Transverse colon (tissue), 4 donors: ENCODE measurements around the gene ST8SIA1.

Experiments
- CTCF ChIP-seq, 5 experiments: fragments of 200-600 bp in 3 of 5; fragments of 450-650 bp in 2 of 5; sonication (generic) in 3 of 5; IDR thresholded peaks; 1 replicate in 2 of 5; 2 replicates in 3 of 5; pipeline ENCODE4 v1.5.1; 2016 to 2017; ENCODE audit warnings: antibody characterized with exemption in 5 of 5, inconsistent platforms in 3 of 5, mild to moderate bottlenecking in 2 of 5, moderate library complexity in 1 of 5
- POLR2A ChIP-seq: fragments of 450-650 bp; IDR thresholded peaks from one replicate; pipeline ENCODE4 v1.6.1; 2016; ENCODE audit warnings: antibody characterized with exemption, mild to moderate bottlenecking, moderate library complexity
- POLR2AphosphoS5 ChIP-seq, 3 donors: sonication (generic); formaldehyde crosslinking; IDR thresholded peaks; one replicate each; pipeline ENCODE4 v1.6.1; 2016; ENCODE audit warnings: antibody characterized with exemption in 3 of 3

GRCh38 chr12:22250762-22251161 is 83.7 kb downstream of the ST8SIA1 start:
- TF ChIP-seq POLR2AphosphoS5 (IDR thresholded peaks at IDR 0.05) (no peak), CTCF (IDR thresholded peaks at IDR 0.05) (no peak), POLR2A (no peak)
